Neutrophil (primary cell): ENCODE data around the gene UEVLD.

Source experiments
- H3K27ac ChIP-seq: fragments of 200-600 bp; sonication (generic); 2 replicates; pipeline ENCODE4 v1.5.1; 2016; ENCODE audit warnings: mild to moderate bottlenecking, moderate library complexity
- H3K27me3 ChIP-seq: fragments of 200-600 bp; sonication (generic); 2 replicates; pipeline ENCODE4 v1.6.0; 2016; ENCODE audit warnings: mild to moderate bottlenecking
- H3K36me3 ChIP-seq: fragments of 200-600 bp; sonication (generic); 2 replicates; pipeline ENCODE4 v1.5.1; 2017
- H3K4me1 ChIP-seq, 2 experiments: fragments of 200-600 bp in 1 of 2; sonication (generic) in 1 of 2; 1 replicate in 1 of 2; 2 replicates in 1 of 2; pipeline versions ENCODE4 v1.5.1 to v1.6.1; 2013 to 2016; ENCODE audit warnings: low read depth in 1 of 2, low read length in 1 of 2, mild to moderate bottlenecking in 1 of 2, moderate library complexity in 1 of 2; ENCODE audit not compliant: control insufficient read depth in 1 of 2, insufficient read depth in 1 of 2
- H3K4me3 ChIP-seq, 2 experiments: fragments of 200-600 bp in 1 of 2; sonication (generic) in 1 of 2; 1 replicate in 1 of 2; 2 replicates in 1 of 2; pipeline ENCODE4 v1.5.1; 2013 to 2016; ENCODE audit warnings: low read depth in 1 of 2, low read length in 1 of 2, mild to moderate bottlenecking in 1 of 2, moderate library complexity in 1 of 2
- H3K9me3 ChIP-seq: fragments of 200-600 bp; sonication (generic); 2 replicates; pipeline ENCODE4 v1.5.1; 2016
- TF ChIP-seq, protein P1 (sequence below): fragments of 200-600 bp; sonication (generic); IDR thresholded peaks from 2 replicates; pipeline ENCODE4 v1.5.1; 2016; ENCODE audit warnings: antibody characterized with exemption

UEVLD gene

DNA sequence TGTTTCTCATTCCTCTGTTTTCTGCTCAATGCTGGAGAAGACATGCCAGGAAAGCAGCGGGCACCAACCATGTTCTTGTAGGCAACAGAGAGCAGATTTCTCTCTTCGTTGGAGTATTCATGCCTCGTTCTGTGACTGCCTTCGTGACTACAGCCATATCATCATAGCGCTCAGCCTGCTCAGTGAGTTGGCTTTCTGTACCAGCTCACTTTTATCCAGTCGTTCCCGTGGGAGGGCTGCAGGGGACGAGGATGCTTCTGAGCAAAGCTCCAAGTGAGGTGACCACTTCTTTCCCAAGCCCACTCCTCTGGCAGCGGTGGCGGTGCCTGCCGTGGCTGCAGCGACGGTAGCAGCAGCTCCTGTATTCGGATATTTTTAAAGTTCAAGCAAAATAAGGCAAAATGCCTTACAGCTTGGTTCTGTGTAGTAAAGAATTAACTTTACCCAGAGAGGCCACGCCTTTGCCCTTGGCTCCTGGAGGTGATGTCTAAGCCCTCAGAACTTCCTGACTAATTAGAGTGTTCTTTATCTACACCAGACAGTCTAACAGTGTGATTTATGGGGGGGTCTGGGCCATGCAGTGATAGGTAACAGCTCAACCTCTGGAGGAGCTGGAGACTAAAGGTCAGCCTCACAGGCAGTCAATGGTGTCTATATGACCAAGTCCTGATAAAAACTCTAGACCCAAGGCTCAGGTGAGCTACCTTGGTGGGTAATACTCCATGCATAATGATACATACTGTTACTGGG is 97.6 kb downstream of the UEVLD start:
- Histone ChIP-seq H3K9me3 (no peaks in the 10 kb centered on the region), H3K27me3 (no peaks in the 10 kb centered on the region), H3K36me3 (peaks cover 53% of the 10 kb centered on the region), H3K4me1 (no peaks in the 10 kb centered on the region), H3K4me3 (no peak overlapping the region), H3K27ac (no peak overlapping the region)
- TF ChIP-seq, protein P1, sequence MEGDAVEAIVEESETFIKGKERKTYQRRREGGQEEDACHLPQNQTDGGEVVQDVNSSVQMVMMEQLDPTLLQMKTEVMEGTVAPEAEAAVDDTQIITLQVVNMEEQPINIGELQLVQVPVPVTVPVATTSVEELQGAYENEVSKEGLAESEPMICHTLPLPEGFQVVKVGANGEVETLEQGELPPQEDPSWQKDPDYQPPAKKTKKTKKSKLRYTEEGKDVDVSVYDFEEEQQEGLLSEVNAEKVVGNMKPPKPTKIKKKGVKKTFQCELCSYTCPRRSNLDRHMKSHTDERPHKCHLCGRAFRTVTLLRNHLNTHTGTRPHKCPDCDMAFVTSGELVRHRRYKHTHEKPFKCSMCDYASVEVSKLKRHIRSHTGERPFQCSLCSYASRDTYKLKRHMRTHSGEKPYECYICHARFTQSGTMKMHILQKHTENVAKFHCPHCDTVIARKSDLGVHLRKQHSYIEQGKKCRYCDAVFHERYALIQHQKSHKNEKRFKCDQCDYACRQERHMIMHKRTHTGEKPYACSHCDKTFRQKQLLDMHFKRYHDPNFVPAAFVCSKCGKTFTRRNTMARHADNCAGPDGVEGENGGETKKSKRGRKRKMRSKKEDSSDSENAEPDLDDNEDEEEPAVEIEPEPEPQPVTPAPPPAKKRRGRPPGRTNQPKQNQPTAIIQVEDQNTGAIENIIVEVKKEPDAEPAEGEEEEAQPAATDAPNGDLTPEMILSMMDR, result no peak

DNA sequence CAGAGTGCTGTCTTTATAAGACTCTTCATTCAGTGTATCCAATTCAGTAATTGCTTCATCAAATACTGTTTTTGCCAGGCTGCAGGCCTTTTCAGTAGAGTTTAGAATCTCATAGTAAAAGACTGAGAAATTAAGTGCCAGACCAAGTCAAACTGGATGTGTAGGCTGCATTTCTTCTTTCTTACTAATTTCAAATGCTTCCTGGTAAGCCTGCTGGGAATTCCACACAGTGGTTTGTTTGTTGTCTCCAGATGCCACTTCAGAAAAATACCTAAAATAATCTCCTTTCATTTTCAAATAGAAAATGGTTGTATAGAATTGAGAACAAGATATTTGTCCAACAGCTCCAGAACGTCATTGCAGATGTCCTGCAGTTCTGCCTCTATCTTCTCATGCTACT is 98.2 kb downstream of the UEVLD start:
- Histone ChIP-seq H3K27me3 (no peaks in the 10 kb centered on the region), H3K27ac (no peak overlapping the region), H3K9me3 (no peaks in the 10 kb centered on the region), H3K4me1 (no peaks in the 10 kb centered on the region), H3K36me3 (peaks cover 59% of the 10 kb centered on the region), H3K4me3 (no peak overlapping the region)
- TF ChIP-seq, protein P1, result no peak

DNA sequence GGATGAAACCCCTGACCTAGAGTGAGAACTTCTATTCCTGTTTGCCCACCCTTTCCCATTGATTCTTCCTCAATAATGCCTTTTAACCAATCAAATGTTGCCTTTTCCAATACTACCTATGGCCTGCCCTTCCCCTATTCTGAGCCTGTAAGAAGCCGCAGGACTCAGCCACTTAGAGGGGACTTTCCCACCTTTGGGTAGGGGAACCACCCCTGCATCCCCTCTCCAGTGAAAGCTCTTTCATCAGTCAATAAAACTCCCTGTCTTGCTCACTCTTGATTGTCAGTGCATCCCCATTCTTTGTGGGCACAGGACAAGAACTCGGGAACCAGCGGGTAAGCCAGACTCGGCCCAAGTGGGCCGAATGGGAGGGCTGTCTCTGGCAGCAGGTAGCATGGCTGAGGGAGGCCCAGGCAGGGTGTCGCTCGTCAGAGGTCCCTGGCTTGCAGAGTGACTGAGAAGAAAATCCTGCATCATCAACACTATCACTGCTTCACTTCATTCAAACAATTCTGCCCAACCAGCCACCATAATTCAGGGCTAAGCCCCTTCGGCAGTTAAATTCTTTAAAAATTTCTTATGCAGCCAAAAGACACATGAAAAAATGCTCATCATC is 102.5 kb downstream of the UEVLD start:
- Histone ChIP-seq H3K27ac (no peak overlapping the region), H3K27me3 (no peaks in the 10 kb centered on the region), H3K4me1 (no peaks in the 10 kb centered on the region), H3K4me3 (no peak overlapping the region), H3K36me3 (peaks cover 71% of the 10 kb centered on the region), H3K9me3 (no peaks in the 10 kb centered on the region)
- TF ChIP-seq, protein P1, result no peak
